A673 (cell line): Measurements from ENCODE around the gene MPIG6B. TPM values are rescaled to one million over a fixed set of nuclear protein-coding genes. Genes with fewer than 3 reads are reported as not detected.

Source experiments
- BruUV-seq: library from RNA; stranded (reverse); fragments of 400-500 nt; replicated peaks from 2 replicates; lab custom pipeline; 2021; lab: Mats Ljungman, UMichigan
- CTCF ChIA-PET: fragments of 300-600 bp; sonication (Branson Sonifier 250); formaldehyde crosslinking; loops from one replicate; lab custom pipeline; 2022; ENCODE audit warnings: antibody characterized with exemption; lab: Charles Lee
- POLR2A ChIA-PET: fragments of 300-600 bp; sonication (Branson Sonifier 250); formaldehyde crosslinking; loops from one replicate; lab custom pipeline; 2022; ENCODE audit warnings: antibody characterized with exemption; ENCODE audit not compliant: low non-redundant PET; lab: Charles Lee
- DNase-seq: peaks from one replicate; pipeline ENCODE4 v3.0.0-alpha.2; 2015; ENCODE audit warnings: low spot score
- H3K27ac ChIP-seq: fragments of 200-600 bp; sonication (generic); 2 replicates; pipeline ENCODE4 v1.5.1; 2016; ENCODE audit warnings: mixed run types, low read depth, mild to moderate bottlenecking, mixed read lengths, antibody characterized with exemption, low read length; ENCODE audit not compliant: poor library complexity, severe bottlenecking
- H3K27me3 ChIP-seq: fragments of 200-600 bp; sonication (generic); replicated peaks from 2 replicates; pipeline ENCODE4 v1.6.1; 2017; ENCODE audit warnings: mixed run types, low read depth, mild to moderate bottlenecking, mixed read lengths, antibody characterized with exemption, low read length; ENCODE audit not compliant: insufficient read depth, poor library complexity
- H3K36me3 ChIP-seq: fragments of 200-600 bp; sonication (generic); 2 replicates; pipeline ENCODE4 v1.6.1; 2016; ENCODE audit warnings: mixed run types, mild to moderate bottlenecking, mixed read lengths, antibody characterized with exemption, low read length; ENCODE audit not compliant: insufficient read depth, poor library complexity, severe bottlenecking
- H3K4me1 ChIP-seq: fragments of 200-600 bp; sonication (generic); 2 replicates; pipeline ENCODE4 v1.6.1; 2017; ENCODE audit warnings: mixed run types, mild to moderate bottlenecking, mixed read lengths, antibody characterized with exemption, low read length; ENCODE audit not compliant: insufficient read depth, poor library complexity, severe bottlenecking
- H3K4me3 ChIP-seq: fragments of 200-600 bp; sonication (generic); 2 replicates; pipeline ENCODE4 v1.5.1; 2016; ENCODE audit warnings: low read depth, mixed run types, mild to moderate bottlenecking, mixed read lengths, low read length; ENCODE audit not compliant: poor library complexity, severe bottlenecking
- H3K9me3 ChIP-seq: fragments of 200-600 bp; sonication (generic); 2 replicates; pipeline ENCODE4 v1.6.1; 2016; ENCODE audit warnings: mixed run types, low read depth, mild to moderate bottlenecking, mixed read lengths, antibody characterized with exemption, low read length; ENCODE audit not compliant: poor library complexity, severe bottlenecking
- CTCF ChIP-seq: fragments of 300-800, 200-600 bp; sonication (generic); conservative IDR thresholded peaks from 2 replicates; pipeline ENCODE4 v1.5.1; 2017; ENCODE audit warnings: low read depth, mild to moderate bottlenecking, antibody characterized with exemption, low read length, moderate library complexity, mixed read lengths
- EZH2 ChIP-seq: fragments of 200-600 bp; sonication (generic); IDR thresholded peaks from 2 replicates; pipeline ENCODE4 v1.6.1; 2017; ENCODE audit warnings: borderline replicate concordance, low read depth, mild to moderate bottlenecking, mixed read lengths, antibody characterized with exemption, low read length; ENCODE audit not compliant: poor library complexity, severe bottlenecking
- intact Hi-C: fragments of 100-400 bp; cut with micrococcal nuclease; formaldehyde crosslinking; loops from one replicate; pipeline ENCODE4 v1.10.0; 2022; ENCODE audit not compliant: unreplicated experiment
- total RNA-seq: library from RNA; stranded (reverse); gene quantifications from 2 replicates; pipeline ENCODE4 v1.2.3, GENCODE V29; 2021

Gene MPIG6B
- total RNA-seq, 1 experiment from 2014 or later, result not detected

GRCh38 chr6:31702819-31703716 lies 20.1 kb upstream of the MPIG6B start, which contains the start of gene ABHD16A:
Gene ABHD16A (minus strand): TSS chr6:31703324. CDS start chr6:31703281, 43 bp downstream.
- BruUV-seq, result no TSS peak
- intact Hi-C loops, result no loop called here
- TF ChIP-seq EZH2 (no peak), CTCF (no peak)
- H3K9me3 ChIP-seq, result no peaks in the 10 kb centered on the region
- H3K4me1 ChIP-seq, result peaks cover 7% of the 10 kb centered on the region
- ChIA-PET POLR2A (interaction anchor here (0.5 to 1.0 kb wide), 7 partner anchors 22 to 1092 kb away, joined by 3 to 6 read pairs (median 3); partner anchors contain the start of genes DXO, LSM2 and LY6G5C), CTCF (no interaction called here)
- H3K4me3 ChIP-seq, result peak within 1 kb of the TSS; percentile 71
- DNase-seq, result peak; percentile 100
- no peaks in the 10 kb centered on the region for H3K36me3 ChIP-seq
- H3K27ac ChIP-seq, result peak within 1 kb of the TSS; percentile 97
- no peaks in the 10 kb centered on the region for H3K27me3 ChIP-seq

GRCh38 chr6:31705931-31706330 lies 17.2 kb upstream of the MPIG6B start:
- Histone ChIP-seq H3K9me3 (no peaks in the 10 kb centered on the region), H3K36me3 (no peaks in the 10 kb centered on the region), H3K4me3 (no peak overlapping the region), H3K4me1 (peaks cover 7% of the 10 kb centered on the region), H3K27ac (no peak overlapping the region), H3K27me3 (no peaks in the 10 kb centered on the region)
- ChIA-PET POLR2A (interaction anchor here (0.6 kb wide), 1 partner anchor 1059 kb away, joined by 8 read pairs; the partner anchor contains the start of gene C6orf136), CTCF (interaction anchor here (0.6 kb wide), 1 partner anchor 25 kb away, joined by 6 read pairs; no protein-coding TSS in a partner anchor)
- intact Hi-C loops, result no loop called here
- no peak for DNase-seq
- no TSS peak for BruUV-seq
- TF ChIP-seq CTCF, result no peak

GRCh38 chr6:31706599-31706998 lies 16.6 kb upstream of the MPIG6B start, which contains the start of gene LY6G6F:
Gene LY6G6F (plus strand): TSS chr6:31706866. CDS start chr6:31706907, 41 bp downstream.
- Histone ChIP-seq H3K36me3 (no peaks in the 10 kb centered on the region), H3K4me1 (peaks cover 4% of the 10 kb centered on the region), H3K4me3 (no peak within 1 kb of the TSS), H3K27me3 (no peaks in the 10 kb centered on the region), H3K9me3 (no peaks in the 10 kb centered on the region), H3K27ac (no peak within 1 kb of the TSS)
- ChIA-PET CTCF (no interaction called here), POLR2A (no interaction called here)
- intact Hi-C loops, result no loop called here
- BruUV-seq, result no TSS peak
- no peak for DNase-seq
- TF ChIP-seq CTCF, result no peak
- TF ChIP-seq EZH2, result no peak
